Body of pancreas (tissue), 4 donors: ENCODE results near the gene NUDT19.

Source experiments
- POLR2A ChIP-seq, 3 donors: fragments of 450-650 bp; IDR thresholded peaks; one replicate each; pipeline ENCODE4 v1.6.1; 2016; ENCODE audit warnings: antibody characterized with exemption in 3 of 3, mild to moderate bottlenecking in 2 of 3
- TF ChIP-seq, protein P1 (sequence below), 7 experiments: fragments of 450-650 bp in 4 of 7; fragments of 200-600 bp in 3 of 7; sonication (generic) in 3 of 7; IDR thresholded peaks; one replicate each; pipeline ENCODE4 v1.5.1; 2016 to 2019; ENCODE audit warnings: antibody characterized with exemption in 7 of 7

DNA sequence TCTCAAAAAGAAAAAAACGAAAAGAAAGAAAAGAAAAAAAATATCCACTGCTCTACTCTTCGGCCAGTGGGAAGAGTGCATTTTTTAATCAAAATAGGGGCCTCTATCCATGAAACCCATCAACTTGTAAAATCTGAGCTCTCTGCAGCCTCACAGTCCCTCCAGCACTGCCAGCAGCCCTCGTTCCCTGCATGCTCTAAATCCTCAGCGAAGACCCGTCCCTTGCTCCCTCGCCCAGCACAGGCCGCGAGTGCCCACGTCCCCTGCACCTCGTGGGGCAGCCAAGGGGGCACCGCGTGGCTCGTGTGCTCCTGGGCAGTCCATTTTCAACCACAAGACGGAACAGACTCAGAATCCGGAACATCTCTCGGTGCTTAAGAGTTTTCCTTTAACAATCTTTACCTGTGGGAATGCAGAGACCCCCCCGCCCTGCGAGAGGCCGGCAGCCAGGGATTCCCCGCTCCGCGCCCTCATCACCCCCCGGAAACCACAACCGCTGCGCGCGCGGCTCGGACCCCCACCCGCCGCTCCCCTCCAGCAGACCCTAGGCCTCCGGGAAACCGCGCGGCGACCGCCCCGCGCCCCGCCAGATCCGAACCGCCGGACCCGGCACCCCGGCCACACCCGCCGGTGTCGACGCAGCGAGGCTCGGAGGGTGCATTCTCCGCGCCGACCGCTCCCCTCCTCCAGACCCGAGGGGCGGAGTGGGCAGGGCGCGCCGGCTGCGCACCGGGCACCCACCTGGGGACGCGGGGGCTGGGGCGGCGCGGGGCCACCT is 17.3 kb upstream of the NUDT19 start:
- TF ChIP-seq, protein P1, sequence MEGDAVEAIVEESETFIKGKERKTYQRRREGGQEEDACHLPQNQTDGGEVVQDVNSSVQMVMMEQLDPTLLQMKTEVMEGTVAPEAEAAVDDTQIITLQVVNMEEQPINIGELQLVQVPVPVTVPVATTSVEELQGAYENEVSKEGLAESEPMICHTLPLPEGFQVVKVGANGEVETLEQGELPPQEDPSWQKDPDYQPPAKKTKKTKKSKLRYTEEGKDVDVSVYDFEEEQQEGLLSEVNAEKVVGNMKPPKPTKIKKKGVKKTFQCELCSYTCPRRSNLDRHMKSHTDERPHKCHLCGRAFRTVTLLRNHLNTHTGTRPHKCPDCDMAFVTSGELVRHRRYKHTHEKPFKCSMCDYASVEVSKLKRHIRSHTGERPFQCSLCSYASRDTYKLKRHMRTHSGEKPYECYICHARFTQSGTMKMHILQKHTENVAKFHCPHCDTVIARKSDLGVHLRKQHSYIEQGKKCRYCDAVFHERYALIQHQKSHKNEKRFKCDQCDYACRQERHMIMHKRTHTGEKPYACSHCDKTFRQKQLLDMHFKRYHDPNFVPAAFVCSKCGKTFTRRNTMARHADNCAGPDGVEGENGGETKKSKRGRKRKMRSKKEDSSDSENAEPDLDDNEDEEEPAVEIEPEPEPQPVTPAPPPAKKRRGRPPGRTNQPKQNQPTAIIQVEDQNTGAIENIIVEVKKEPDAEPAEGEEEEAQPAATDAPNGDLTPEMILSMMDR (IDR thresholded peaks at IDR 0.05), result no peak
- TF ChIP-seq POLR2A (IDR thresholded peaks at IDR 0.05), result no peak
